ENCODE data around the gene VIP. TPM values are rescaled to one million over a fixed set of nuclear protein-coding genes. Genes with fewer than 3 reads are reported as not detected.

Gene VIP
- total and polyA plus RNA-seq, 2 of the 8 experiments (the other 6 are each of a cell fraction or from before 2014, with no cell fraction given), result not detected

DNA sequence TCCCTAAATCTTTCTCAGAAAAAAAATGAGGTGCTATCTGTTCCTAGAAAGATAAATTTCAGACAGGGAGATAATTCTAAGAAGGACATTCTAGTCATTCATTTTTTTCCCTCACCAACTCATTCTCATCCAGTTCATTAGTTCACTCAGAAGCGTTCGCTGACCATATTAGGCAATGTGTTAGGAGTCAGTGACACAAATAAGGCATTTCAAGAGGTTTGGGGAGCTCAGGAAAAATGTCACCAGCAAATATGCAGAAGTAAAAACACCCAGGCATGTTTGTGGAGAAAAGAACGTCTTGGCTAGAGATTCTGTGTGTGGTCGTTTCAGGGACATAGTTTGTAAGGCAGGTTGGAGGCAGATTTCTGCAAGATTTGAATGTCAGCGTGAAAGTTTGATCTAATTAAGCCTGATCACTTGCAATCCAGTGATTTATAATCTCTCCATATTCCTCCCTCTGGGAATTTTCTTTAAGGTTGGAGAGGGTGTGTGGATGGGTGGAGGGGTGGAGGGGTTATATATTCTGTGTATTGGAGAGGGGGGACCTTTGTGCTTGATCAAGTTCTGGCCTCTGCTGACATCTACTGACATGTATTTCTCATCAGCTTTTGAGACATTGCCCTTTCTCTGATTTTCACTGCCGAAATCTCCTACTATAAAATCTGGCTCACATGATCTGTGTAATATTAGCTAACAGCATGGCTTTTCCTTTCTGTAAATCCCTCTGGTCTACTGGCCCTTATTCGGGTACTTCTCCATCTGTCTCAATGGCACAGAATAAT is 49.3 kb upstream of the VIP start:
- no peak overlapping the region for H3K4me3 ChIP-seq (ENCODE audit: extremely low read depth in 1 of 4, insufficient read depth in 2 of 4, low read depth in 3 of 4, low read length in 4 of 4)
- H2BK20ac ChIP-seq (ENCODE audit: low read length), result no peak overlapping the region
- DNase-seq (ENCODE audit: low read depth in 1 of 2, low spot score in 2 of 2), result no peak
- H3K79me1 ChIP-seq (ENCODE audit: low read depth, low read length), result no peaks in the 10 kb centered on the region
- no peak overlapping the region for H3K23ac ChIP-seq (ENCODE audit: insufficient read length)
- WGBS, 2 experiments (ENCODE audit: extremely low coverage in 1 of 2, insufficient coverage in 1 of 2, insufficient read length in 1 of 2, insufficient replicate concordance in 2 of 2, low coverage in 1 of 2, low lambda C conversion rate in 2 of 2, missing lambda C conversion rate in 1 of 2), result 86% methylated on average over 7 of the region's 7 CpGs; no CpG with 5 or more reads in 1 of the 2 experiments
- no peak overlapping the region for H3K14ac ChIP-seq (ENCODE audit: insufficient read length)
- no peak overlapping the region for H4K5ac ChIP-seq (ENCODE audit: insufficient read length, low read depth, low read length)
- no peak overlapping the region for H4K91ac ChIP-seq (replicated peaks; ENCODE audit: insufficient read length, low read length)
- H3K4ac ChIP-seq (replicated peaks; ENCODE audit: insufficient read length, low read depth, low read length), result no peak overlapping the region
- no peak overlapping the region for H2BK15ac ChIP-seq (ENCODE audit: low read length)
- H3K27ac ChIP-seq (ENCODE audit: low read depth, low read length), result no peak overlapping the region
- ChIA-PET POLR2A (ENCODE audit: partially characterized antibody) (interaction anchor here (0.9 kb wide), 1 partner anchor 15 kb away, joined by 3 read pairs; no protein-coding TSS in a partner anchor), CTCF (ENCODE audit: partially characterized antibody) (interaction anchor here (0.6 to 3.6 kb wide), 18 partner anchors 12 to 381 kb away, joined by 3 to 21 read pairs (median 3); no protein-coding TSS in a partner anchor)
- no peak overlapping the region for H3K18ac ChIP-seq (ENCODE audit: extremely low read depth, low read length)
- H3K9ac ChIP-seq (replicated peaks in 1 of 4; ENCODE audit: extremely low read depth in 1 of 4, low read depth in 3 of 4, low read length in 3 of 4), result no peak overlapping the region
- H4K8ac ChIP-seq (ENCODE audit: extremely low read depth, insufficient read depth, low read length), result no peak overlapping the region
- H2BK5ac ChIP-seq (ENCODE audit: low read depth, low read length), result no peak overlapping the region
- no peaks in the 10 kb centered on the region for H3K79me2 ChIP-seq (ENCODE audit: control insufficient read depth in 1 of 2, insufficient read depth in 2 of 2, low read length in 2 of 2)
- no peak overlapping the region for H3K56ac ChIP-seq (replicated peaks; ENCODE audit: insufficient read length, low read depth, low read length)
- H3K4me1 ChIP-seq (replicated peaks in 1 of 4; ENCODE audit: control insufficient read depth in 3 of 4, insufficient read depth in 4 of 4, low read length in 3 of 4), result no peaks in the 10 kb centered on the region
- H2AFZ ChIP-seq (ENCODE audit: low read length), result 0 out of 2 replicates have a peak overlapping the region, but pooled peaks have one; percentile 55
- H3K36me3 ChIP-seq (ENCODE audit: control insufficient read depth in 2 of 4, insufficient read depth in 4 of 4, low read length in 3 of 4), result no peaks in the 10 kb centered on the region
- no peak overlapping the region for H3K4me2 ChIP-seq (ENCODE audit: insufficient read depth in 1 of 2, low read depth in 2 of 2, low read length in 2 of 2)
- no peak overlapping the region for H2BK12ac ChIP-seq (ENCODE audit: low read depth, low read length)
- no peak overlapping the region for H2AK5ac ChIP-seq (ENCODE audit: low read depth, low read length)
- no peaks in the 10 kb centered on the region for H3K23me2 ChIP-seq (ENCODE audit: low read depth, low read length)
- H4K20me1 ChIP-seq (replicated peaks in 1 of 2; ENCODE audit: control insufficient read depth in 1 of 2, insufficient read depth in 2 of 2, low read length in 2 of 2), result no peaks in the 10 kb centered on the region
- FAIRE-seq, result no peak
- no peaks in the 10 kb centered on the region for H3K9me3 ChIP-seq (ENCODE audit: insufficient read depth in 2 of 2, low read depth in 1 of 2, low read length in 1 of 2)
- no peak overlapping the region for H2BK120ac ChIP-seq (replicated peaks; ENCODE audit: low read depth, low read length)
- peaks cover 0 to 1% (median 0%) of the 10 kb centered on the region in 4 experiments; a peak in 1 of 7 replicates for H3K27me3 ChIP-seq (replicated peaks in 1 of 4; ENCODE audit: control insufficient read depth in 3 of 4, extremely low read depth in 1 of 4, insufficient read depth in 3 of 4, low read length in 3 of 4)
- TF ChIP-seq BACH1 (IDR thresholded peaks at IDR 0.05; ENCODE audit: low read length) (no peak), PHF8 (conservative IDR thresholded peaks at IDR 0.05; ENCODE audit: low read depth, low read length) (no peak), RAD21 (IDR thresholded peaks at IDR 0.05 in 1 of 2, conservative IDR thresholded peaks at IDR 0.05 in 1 of 2; ENCODE audit: low read depth in 2 of 2, low read length in 2 of 2) (peak; percentile 68 to 70), FOSL1 (IDR thresholded peaks at IDR 0.05; ENCODE audit: insufficient read depth, low read depth, low read length) (no peak), SRF (IDR thresholded peaks at IDR 0.05; ENCODE audit: low read depth, low read length) (peak; percentile 83), YY1 (IDR thresholded peaks at IDR 0.05; ENCODE audit: low read depth, low read length) (no peak), HDAC2 (IDR thresholded peaks at IDR 0.05; ENCODE audit: borderline replicate concordance in 1 of 2, low read depth in 2 of 2, low read length in 2 of 2) (no peak), NANOG (IDR thresholded peaks at IDR 0.05; ENCODE audit: insufficient read depth, low read depth, low read length, poor library complexity, severe bottlenecking) (no peak)
